Activated T-cell treated with anti-CD3 and anti-CD28 coated beads for 1 hour (primary cell): ENCODE measurements around the gene CFAP77.

Experiments
- DNase-seq: peaks from one replicate; pipeline ENCODE4 v3.0.0-alpha.2; 2020; ENCODE audit warnings: low read depth

Gene CFAP77

GRCh38 chr9:132597073-132597775 lies 187.2 kb downstream of the CFAP77 start:
- DNase-seq = no peak

DNA sequence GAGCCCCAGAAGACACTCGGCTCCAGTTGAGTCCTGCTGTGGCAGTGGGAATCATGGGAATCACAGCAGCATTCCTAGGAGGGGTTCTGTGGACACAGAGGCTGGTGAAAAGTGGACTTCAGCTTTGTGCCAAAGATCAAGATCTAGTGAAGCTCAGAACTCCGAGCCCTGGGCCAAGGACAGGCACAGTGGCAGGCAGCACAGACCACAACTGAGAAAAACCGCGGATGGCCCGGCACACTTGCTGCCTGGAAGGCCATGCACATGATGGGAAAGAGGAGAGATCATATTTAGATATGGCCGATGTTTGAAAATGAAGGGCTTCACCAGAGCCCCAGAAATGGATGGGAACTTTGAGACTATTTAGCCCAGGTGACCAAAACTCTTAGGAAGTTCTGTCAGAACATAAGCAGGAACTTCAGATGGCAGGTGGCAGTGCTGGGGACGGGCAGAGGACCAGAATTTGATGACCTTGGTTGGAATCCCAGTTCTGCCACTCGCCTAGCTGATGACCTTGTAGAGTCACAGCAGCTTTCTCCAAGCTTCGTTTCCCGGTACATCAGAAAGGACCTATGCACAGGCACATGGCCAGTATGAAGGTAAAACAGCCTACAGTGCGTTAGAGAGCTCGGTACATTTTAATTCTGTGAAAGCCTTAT lies 190.4 kb downstream of the CFAP77 start:
- DNase-seq = no peak

DNA sequence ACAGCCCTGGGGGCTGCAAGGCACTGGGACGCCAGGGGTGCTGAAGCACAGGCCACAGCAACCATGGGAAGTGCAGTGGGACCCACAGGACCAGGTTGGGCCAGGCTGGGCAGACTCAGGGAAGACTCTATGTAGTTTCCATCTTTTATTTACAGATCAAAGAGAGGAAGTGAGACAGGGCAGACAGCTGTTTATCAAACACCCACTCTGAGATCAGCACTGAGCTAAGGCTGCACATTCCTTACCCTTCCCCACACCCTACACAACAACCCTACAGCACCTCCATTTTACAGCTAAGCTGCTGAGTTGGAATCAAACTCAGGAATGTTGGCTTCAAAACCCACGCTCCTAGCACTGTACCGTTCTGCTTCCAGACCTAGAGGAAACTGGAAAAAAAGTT lies 192.2 kb downstream of the CFAP77 start:
- no peak for DNase-seq

DNA sequence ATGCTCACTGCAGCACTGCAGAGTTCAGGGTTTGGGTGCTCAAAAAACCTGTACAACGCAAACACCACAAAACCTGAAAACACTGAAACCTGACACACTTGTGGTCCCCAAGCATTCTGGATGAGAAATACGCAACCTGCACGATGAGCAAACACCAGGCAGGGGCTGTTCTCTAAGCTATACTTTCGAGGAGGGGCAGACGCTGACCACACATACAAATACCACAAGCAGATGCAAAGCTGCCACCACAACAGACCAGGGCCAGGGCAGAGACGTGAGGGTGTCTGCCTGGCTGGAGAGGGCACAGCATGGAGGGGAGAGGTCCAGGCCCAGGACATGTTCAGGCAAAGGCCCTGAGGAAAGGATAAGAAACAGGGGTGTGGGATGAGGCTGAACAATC lies 195.4 kb downstream of the CFAP77 start:
- DNase-seq = no peak

GRCh38 chr9:132606066-132606465 lies 196.1 kb downstream of the CFAP77 start:
- no peak for DNase-seq

DNA sequence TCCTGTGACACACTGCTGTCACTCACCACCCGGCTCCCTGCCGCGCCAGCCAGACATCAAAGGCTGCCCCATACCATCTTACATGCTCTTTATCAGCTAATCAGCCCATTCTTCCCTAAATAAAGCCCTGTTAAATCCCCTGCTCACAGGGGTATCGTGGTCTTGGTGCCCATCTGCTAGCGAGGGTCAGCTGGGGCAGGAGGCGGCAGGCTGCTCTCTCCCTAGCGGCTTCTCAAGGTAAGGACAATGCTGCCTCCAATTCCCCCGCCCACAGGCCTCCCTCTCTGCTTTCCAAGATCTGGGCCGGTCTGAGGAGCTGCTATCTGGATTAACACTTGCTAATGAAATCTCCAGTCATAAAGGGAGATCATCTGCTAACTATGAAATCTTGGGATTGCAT lies 199.2 kb downstream of the CFAP77 start:
- DNase-seq = no peak

DNA sequence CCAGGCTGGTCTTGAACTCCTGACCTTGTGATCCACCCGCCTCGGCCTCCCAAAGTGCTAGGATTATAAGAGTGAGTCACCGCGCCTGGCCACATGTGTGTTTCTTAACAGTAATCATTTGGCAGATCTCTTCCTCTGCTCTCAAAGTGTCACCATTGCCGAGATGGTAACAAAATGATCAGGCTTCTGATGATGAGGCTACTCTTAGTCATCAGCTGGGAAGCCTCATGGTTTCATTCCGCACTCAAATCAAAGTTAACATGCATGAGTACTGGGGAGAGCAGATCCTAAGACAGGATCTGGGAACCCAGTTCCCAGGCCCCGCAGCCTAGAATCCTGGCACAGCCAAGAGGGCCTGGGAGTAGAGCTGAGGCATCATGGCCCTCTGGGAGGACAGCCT lies 199.8 kb downstream of the CFAP77 start:
- DNase-seq = no peak

- no peak for DNase-seq
Observed at GRCh38 chr9:132610661-132611060, 200.7 kb downstream of the CFAP77 start.

DNA sequence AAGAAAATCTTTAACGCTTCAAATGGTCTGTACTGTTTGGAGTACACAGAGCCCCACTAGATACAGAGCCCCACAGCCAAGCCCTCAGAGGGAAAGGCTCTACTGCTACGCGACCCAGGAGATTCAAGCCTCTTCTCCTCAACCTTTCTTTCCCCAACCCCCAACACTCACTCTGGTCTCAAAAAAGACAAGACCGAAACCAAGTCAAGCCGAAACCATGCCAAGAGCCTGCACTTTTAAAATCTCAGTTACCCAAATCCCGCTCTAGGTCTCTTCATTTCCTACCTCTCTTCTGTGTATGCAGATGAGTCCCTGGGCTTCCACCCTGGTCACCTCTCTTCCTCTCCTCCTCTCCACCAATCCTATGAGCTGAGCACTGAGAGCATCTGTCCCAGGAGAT lies 204.3 kb downstream of the CFAP77 start:
- DNase-seq = no peak

GRCh38 chr9:132615774-132616173 lies 205.8 kb downstream of the CFAP77 start:
- no peak for DNase-seq

- DNase-seq = no peak
Observed at GRCh38 chr9:132616725-132617124, 206.7 kb downstream of the CFAP77 start.

DNA sequence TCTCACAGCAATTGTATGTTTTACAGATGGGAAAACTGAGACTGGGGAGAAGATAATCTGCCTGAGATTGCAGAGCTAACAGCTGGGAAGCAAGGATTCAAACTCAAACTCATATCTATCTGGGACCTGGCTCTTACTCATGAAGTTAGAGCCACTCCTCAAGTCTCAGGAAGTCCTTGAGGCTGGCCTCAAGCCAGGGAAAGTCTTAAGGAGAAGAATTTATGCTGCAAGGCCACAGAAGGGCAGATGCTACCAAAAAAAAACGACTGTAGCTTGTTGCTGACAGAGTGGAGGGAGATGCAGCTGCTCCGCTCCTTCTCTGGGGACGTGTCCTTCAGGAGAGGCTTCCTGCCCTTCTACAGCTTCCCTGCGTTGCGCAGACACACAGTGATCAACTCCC lies 212.1 kb downstream of the CFAP77 start:
- no peak for DNase-seq
